GM12874 (cell line): ENCODE results near the gene KCNJ9.

Experiments used
- CTCF ChIP-seq: IDR thresholded peaks from 2 replicates; pipeline ENCODE4 v1.5.1; 2011; ENCODE audit warnings: low read depth, mild to moderate bottlenecking, control low read depth, low read length, moderate library complexity; ENCODE audit not compliant: insufficient read depth

The KCNJ9 gene

GRCh38 chr1:160114085-160114484 lies 32.7 kb downstream of the KCNJ9 start:
- no peak for TF ChIP-seq CTCF

- no peak for TF ChIP-seq CTCF
Measured at GRCh38 chr1:160115545-160116282, 34.4 kb downstream of the KCNJ9 start, which contains the start of gene ATP1A2. TSS of gene ATP1A2 (plus strand) at chr1:160115759. CDS start at chr1:160115862, 103 bp downstream.

GRCh38 chr1:160116283-160117147 lies 35.2 kb downstream of the KCNJ9 start:
- no peak for TF ChIP-seq CTCF

GRCh38 chr1:160117300-160117699 lies 36.0 kb downstream of the KCNJ9 start:
- TF ChIP-seq CTCF: no peak

GRCh38 chr1:160117709-160118183 lies 36.4 kb downstream of the KCNJ9 start:
- no peak for TF ChIP-seq CTCF

- TF ChIP-seq CTCF: no peak
Measured at GRCh38 chr1:160118928-160119327, 37.6 kb downstream of the KCNJ9 start.

GRCh38 chr1:160120797-160121196 lies 39.5 kb downstream of the KCNJ9 start:
- TF ChIP-seq CTCF: no peak
